Measurements from ENCODE around the gene CES2.

CES2 gene

DNA sequence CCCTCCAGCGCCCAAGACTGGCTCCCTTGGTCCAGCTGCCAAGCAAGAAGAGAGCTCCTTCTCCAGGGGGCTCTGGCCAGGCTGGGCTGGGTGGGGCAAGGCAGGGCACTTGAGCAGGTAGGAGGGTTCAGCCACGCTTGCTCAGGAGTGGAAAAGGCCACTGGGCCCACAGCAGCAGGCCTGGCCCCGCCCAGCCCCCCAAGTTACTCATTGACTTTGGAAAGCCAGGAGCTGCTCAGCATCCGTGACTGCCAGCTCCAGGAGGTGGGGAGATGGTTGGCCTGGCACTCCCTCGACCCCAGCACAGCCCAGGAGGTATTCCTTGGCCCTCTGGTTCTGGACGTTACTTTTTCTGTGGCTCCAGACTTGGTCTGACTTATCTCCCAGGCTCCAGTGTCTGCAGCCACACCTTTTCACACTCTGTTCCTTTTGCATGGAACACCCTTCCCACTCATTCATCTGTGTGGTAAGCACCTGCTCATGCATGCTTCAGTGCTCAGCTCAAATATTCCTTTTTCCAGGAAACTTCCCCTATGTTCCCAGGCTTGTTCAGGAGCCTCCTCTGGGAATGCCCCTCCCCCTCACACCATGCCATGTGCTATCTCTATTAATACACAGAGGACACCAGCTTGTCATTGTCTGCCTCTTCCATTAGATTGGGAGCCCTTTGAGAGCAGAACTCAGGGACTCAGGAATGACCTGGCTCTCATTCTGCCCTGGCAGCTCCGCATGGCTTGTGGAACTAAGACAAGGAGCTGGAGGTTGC is 16.3 kb upstream of the CES2 start, which contains the start of gene CDH16:
Gene CDH16 (minus strand): TSS at position 83 of the 766 bp plus-strand sequence. CDS start 820 bp downstream, outside the sequence.
- no peak for DNase-seq (ENCODE audit: low read depth in 2 of 2)

DNA sequence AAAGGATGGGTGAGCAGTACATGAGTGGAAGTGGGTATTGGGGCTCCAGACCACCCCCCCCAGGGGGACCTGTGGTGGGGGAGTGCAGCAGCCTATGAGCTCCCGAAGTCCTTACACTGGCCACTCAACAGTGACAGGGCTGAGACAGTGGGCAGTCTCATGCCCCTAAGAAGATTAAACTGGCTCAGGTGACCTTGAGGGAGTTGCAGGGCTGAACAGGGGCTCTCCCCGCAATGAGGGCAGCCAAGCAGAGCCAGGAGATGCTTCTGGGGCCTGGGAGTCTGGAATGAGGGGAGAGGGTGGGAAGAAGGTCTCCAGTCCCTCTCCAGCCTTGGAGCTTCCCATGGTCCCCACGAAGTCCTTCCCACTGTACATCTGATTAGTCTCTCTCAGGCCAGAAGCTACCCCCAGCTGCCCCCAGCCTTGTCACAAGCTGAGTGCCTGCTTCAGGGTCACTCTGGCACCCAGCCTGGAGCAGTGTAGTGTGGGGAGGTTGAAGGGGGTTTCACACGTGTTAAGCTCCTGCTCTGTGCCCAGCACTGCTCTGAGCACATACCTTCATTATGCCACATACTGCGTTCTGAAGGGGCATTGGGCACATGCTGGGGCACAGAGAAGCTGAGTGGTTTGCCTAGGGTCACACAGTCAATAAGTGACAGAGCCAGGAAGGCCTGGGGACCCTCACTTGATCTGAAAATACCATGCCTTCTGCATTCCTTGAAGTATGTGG is 15.6 kb upstream of the CES2 start:
- DNase-seq (ENCODE audit: low read depth in 2 of 2): no peak

DNA sequence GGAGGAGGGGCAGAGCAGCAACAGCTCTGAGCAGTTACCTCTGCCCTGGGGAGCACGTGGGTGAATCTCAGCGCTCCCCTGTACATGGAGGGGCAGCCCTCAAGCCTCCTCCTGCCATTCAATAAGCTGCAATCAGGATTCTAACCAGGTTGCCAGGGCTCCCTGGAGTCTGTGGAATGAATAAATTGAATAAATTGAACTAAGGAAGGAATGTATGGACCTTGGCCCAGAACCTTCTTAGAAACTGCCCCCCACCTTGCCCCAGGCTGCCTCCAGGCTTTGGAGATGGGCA is 15.1 kb upstream of the CES2 start:
- DNase-seq (ENCODE audit: low read depth in 2 of 2): no peak

DNA sequence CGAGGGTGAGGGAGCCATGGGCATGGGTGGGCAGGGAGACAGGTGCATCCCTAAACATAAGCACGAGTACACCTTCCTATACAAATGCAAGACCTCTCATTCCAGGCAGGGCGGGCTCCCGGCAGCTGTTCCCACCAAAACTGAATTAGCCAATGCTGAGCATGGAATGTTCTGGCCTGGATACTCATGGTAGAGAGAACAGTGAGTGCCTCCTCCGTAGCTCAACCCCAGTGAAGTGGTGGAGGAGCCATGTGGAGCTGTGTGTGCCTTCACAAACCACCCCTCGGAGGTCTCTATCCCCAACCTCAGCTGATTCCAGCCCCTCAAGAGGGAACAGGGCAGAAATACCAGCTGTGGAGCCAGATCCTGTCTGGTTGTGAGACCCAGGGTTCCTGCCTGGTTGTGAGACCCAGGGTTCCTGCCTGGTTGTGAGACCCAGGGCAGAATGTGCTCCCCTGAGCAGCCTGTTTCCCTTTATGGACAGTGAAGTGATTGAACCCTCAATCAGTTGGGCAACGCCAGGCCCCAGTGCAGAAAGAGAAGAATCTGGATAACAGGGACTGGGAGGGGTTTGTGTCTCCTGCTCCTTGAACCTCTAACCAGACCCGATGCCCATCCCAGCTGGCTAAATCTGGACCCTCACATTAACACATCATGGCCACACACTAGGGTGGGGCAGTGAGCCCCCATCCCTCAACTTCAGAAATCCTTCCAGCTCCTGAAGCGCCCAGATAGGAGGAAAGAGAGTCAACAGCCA is 14.2 kb upstream of the CES2 start:
- DNase-seq (ENCODE audit: low read depth in 2 of 2): no peak

DNA sequence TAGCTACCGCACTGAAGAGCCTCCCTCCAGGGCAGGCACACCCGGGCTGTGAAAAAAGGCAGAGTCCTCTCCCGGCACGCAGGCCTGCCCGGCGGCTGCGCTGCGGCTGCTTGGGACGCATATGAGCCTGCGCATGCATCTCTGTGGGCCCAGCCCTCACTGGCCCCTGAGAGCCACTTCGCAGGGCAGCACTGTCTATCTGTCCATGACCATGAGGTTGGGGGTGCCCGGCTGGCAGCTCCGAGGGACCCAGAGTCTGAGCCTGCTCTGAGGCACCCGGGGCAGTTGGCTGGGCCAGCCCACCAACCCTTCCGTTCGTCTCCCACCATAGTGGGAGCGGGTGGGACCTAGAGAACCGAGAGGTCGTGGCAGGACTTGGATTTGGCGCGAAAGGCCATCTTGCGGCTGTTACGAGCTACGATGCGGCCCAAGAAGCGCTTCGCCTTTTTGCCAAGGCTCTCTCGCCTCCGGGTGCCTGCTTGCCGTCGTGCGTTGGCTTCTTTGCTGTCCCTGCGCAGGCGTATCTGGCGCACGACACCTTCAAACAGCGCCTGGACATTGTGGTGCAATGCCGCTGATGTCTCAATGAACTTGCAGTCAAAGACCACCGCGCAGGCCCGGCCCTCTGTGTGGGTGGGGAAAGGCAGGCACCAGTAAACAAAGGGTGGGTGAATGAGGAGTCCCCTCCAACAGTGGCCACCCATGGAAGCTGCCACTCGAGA is 13.4 kb upstream of the CES2 start:
- DNase-seq (ENCODE audit: low read depth in 2 of 2): no peak

DNA sequence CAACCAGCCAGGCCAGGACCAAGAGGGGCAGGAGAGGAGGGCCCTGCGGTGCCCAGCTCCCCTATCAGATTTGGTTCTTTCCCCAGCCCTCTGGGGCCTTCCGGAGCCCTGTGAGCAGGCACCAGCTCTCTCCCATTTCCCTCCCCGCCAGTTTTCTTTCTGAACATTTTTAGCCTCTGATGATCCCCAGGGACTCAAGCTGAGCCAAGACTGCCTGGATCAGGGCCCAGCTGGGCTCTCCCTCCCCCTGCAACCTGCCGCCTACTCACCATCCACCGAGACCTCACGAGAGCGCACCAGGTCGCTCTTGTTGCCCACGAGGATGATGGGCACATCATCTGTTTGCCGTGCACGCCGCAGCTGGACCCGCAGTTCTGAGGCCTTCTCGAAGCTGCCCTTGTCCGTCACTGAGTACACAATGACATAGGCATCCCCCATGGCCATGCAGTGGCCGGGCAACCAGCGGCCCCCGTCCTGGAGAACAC is 12.0 kb upstream of the CES2 start:
- no peak for DNase-seq (ENCODE audit: low read depth in 2 of 2)

DNA sequence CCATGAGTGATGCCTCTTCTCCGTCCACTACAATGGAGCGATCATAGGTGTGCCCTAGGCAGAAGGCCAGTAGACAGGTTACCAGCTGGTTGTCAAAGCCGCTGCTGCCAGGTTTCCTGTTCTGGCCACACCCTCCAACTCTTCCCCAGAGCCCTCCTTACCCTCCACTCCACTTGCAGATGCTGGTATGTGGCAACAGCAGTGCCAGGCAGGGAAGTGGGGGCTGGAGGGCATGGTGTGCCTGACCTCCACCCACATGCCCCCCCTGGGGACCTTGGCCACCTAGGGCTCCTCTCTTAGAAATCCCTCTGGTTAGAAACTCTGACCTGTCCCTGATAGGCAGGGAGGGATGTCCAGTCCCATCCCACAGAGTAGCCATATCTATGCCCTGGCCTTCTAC is 11.4 kb upstream of the CES2 start:
- no peak for DNase-seq (ENCODE audit: low read depth in 2 of 2)

DNA sequence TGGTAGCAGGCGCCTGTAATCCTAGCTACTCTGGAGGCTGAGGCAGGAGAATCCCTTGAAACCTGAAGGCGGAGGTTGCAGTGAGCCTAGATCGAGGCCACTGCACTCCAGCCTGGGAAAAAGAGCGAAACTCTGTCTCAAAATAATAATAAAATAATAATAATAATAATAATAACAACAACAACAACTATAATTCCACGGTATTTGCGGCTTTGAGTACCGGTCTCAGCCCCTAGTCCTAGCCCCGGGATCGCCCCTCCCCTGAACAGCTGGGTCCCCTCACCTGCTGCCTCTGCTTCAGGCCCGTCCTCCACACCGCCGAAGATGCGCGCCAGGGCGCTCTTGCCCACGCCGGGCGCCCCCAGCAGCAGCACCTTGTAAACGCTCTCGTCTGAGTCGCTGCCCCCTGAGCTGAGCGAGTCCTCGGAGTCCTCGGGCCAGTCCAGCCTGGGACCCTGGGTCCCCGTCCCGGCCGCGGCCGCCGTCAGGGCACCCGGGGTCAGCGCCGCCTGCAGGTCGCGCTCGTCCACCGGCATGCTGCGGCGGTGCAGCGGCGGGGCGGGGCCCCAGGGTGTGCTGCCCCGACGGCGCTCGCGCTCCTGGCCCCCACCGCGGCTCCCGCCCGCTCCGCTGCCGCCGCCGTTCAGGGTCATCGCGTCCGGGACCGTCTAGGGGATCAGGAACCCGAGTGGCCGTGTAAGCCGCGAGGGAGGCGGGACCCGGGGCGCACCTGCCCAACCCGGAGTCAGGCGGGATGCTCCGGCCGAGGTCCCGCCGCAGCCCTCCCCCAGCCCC is 10.6 kb upstream of the CES2 start:
- DNase-seq (ENCODE audit: low read depth in 2 of 2): peak; percentile 29 to 38

DNA sequence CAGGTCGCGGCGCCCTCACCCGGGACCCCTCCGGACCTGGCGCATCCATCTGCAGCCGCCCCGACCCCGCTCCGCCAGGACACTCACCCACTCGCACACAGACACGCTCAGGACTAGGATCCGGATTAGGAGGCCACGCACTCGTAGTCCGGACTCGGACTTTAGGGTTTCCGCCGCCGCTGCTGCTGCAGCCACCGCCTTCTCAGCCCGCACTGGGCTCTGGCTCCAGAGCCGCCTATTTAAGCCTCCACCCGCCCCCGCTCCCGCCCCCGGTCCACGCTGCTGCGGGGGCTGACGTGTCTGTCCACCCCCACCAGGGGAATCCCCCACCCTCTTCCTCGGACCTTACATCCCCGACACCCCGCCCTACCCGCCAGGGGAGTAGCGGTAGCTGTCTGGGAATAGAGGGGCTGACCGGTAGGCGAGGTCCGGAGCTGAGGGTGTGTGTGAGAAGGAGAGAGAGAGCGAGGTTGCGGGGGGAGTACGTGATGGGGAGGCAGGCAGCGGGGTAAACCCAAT is 9.9 kb upstream of the CES2 start, which contains the start of gene RRAD:
Gene RRAD (minus strand): TSS at position 214 of the 519 bp plus-strand sequence. CDS start 356 bp downstream, outside the sequence.
- DNase-seq (ENCODE audit: low read depth in 2 of 2): no peak

DNA sequence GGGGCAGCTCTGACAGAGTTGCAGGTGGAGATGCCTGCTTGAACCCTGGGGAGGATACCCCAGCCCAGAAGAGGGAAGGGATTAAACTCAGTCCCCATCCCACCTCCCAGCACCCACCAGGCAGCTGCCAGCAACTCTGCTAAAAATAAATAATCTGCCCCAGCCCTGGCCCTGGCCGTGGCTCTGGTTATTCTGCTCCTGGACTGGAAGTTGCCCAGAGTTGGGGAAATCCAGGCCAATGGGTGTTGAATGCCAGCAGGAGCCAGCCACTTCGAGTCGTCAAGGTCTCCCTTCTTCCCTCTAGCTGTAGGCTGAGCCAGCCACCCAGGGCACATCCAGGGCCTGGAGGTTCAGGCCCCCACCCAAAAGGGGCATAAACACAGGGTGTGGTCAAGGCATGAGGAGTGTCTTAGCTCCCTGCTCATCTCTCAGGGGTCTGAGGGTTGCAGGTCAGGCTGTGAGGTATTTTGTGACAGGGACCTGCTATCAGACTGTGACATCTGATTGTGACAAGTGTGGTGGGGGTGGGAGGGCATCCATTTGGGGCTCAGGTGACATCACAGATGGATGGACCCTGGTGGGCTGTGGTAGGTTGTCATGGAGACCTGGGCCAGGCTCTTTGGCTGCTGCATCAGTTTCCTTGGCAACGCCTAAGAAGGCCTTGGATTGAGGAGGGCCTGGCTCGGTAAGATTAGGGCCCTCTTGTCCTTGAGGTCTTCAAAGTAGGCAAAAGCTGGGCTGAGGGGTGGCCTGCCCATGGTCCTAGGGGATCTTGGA is 9.0 kb upstream of the CES2 start:
- no peak for DNase-seq (ENCODE audit: low read depth in 2 of 2)

DNA sequence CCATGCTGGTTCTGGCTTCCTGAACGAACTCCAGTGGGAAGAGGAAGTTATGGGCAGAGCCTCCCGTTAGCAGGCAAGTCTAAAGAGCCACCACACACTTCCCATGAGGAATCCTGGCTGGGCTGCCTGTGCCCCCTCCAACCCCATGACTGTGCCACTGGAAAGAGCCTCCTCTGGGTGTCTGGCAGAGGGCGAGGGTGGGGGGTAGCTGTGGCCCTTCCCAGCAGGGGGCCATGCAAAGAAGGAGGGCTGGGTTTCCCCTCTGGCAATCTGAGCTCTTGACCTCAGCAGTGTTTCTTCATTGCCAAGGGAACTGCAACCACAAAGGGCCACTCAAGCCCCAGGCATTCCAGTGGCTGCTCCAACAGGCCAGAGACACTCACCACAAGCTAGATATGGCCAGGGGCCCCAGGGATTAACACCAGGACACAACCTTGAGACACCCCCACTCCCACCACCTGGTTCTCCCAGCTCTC is 8.3 kb upstream of the CES2 start:
- no peak for DNase-seq (ENCODE audit: low read depth in 2 of 2)

DNA sequence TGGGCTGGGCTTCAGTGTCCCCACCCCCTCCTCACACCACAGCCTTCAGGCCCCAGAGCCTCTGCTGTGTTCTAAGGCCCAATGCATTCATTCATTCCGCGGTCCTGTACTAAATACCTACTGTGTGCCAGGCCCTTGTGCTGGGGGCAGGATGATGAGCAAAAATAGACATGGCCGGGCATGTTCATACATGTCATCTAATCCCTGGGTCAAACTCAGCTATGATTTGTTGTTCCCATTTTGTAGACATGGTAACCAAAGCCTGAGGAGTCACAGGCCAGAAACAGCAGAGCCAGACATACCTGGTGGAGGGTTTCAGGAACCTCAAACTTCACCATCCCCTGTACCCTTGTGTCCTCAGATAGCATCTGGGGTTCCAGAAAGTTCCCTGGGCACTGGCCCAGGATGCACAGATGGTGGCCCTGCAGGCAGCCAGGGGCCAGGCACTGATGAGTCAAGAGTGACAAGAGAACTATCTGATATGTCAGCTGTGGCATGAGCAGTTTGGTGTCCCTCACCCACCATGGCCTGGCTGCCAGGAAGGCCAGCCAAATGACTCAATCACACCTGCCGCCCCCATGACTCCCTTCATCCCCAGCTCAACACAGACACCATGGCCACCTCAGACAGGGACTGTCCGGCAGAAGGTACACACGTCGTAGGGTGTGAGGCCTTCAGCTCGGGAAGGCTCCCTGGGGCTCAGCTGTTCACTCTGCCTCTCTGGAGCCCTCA is 7.2 kb upstream of the CES2 start:
- DNase-seq (ENCODE audit: low read depth in 2 of 2): no peak

DNA sequence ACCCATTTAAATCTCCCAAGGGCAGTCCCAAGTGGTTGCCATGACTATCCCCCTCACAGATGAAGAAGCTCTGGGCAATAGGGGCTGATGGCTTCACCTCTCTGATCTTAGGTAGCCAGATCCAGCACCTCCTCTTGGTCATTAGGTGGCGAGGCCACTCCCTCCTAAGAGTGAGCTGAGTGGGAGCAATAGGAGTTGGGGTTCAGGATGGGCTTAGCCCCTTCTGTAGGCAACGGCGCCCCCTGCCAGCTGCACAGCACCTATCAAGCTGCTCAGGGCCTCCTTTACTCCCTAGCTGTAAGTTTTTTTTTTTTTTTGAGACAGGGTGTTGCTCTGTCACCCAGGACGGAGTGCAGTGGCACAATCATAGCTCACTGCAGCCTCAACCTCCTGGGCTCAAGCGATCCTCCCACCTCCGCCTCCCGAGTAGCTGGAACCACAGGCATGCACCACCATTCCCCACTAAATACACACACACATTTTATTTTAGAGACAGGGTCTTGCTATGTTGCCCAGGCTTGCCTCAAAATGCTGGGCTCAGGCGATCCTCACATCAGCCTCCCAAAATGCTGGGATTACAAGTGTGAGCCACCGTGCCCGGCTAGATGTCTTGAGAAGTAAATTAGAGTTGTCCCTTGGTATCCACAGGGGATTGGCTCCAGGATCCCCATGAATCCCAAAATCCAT is 6.5 kb upstream of the CES2 start:
- peak; percentile 41 to 49 for DNase-seq (ENCODE audit: low read depth in 2 of 2)

DNA sequence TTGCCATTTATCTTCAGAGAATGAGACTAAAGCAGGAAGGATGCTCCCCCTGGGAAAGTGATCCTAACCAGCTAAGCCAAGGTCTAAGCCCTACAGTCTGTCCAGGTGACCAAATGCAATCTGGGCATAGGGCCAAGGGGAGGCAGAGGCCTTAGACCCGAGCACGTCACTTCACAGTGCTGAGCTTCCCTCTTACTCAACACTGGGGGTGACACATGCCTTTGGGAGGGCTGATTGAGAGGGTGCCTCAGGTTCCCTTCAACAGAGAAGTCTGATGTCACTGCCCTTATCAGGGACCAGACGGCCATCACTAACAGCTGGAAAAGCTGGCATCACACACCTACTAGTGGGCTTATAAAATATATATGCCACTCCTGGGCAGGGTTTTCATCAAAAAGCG is 5.1 kb upstream of the CES2 start:
- DNase-seq (ENCODE audit: low read depth in 2 of 2): no peak

DNA sequence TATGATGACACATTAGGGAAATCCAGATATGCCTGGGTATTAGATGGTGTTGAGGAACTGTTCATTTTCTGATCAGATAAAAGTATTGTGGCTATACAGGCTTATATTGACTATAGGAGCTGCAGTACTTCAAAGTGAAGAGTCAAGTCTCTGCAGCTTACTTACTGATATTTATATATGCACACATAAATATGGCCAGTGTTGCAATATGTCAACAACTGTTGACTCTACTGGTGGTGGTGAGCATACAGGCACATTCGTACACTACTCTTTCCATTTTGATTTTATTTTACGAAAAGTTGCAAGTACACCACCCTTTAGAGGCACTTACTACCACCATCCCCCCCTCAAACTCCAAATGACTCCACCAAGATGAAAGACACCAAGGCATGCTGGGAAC is 3.7 kb upstream of the CES2 start:
- DNase-seq (ENCODE audit: low read depth in 2 of 2): no peak

DNA sequence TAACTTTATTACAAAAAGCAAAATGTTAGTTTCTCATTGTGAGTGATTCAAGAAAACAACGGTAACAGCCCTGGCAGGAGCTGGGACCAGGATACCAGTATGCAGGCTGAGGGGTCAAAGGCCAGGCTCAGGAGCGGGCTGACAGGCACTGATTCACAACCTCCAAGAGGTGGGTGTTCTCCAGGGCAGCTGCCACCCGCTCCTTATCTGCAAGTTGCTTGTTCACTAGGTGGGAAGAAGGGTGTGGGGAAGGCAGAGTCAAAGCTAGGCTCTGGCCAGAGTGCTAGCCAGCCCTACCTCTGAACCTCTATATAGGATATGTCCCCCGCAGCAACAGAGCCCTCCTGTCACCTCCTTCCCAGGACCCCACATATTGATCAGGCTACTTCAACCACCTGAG is 3.2 kb upstream of the CES2 start:
- no peak for DNase-seq (ENCODE audit: low read depth in 2 of 2)

DNA sequence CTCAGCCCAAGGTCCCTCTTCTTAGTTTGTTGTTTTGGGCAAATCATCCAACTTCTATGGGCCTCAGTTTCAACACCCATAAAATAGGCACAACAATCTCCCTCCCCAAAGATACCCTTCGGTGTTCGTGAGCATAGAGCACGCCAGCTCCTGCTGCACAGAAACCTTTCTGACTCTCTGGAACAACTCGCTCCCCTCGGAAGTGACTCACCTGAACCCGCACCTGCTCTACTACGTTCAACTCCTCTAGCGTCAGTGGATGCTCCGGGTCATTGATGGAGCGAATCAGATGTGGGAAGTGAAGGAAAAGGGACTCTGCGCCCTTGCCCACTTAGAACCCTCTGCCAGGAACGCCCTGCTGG is 1.6 kb upstream of the CES2 start:
- peak; percentile 27 to 33 for DNase-seq (ENCODE audit: low read depth in 2 of 2)

DNA sequence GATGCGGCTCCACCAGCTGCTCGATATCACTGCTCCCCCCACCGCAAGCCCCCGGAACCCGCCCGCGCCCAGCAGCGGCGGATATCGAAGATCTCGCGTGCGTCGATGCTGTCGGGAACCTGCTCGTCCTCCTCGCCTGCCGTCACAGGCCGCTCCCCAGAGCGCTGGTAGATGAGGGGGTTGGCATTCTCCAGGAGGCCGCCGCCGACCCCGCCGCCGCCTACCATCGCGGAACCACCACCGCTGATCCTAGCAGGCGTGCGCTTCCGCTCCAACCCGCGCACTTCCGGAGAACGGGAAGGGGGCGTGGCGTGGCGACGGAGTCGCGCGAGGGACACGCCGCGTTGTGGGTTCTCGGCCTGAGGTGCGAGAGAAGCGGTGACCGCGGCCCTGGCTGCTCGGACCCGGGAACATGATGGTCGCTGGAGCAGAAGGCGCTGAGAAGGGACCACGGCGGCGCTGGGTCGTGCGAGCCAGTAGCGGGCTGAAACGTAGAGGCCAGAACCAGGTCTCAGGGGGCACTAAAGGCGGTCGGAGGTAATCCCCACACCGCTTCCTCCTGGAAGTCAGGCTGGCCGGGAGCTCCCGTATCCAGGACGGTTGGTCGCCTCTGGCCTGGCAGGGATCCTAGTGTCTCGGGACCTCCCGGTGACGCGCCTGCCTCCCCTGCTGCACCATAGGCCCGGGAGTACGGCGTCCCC is 1.0 kb upstream of the CES2 start, which contains the start of gene CIAO2B:
Gene CIAO2B (minus strand): TSS at position 265 of the 701 bp plus-strand sequence. CDS start 38 bp downstream, at position 227.
- DNase-seq (ENCODE audit: low read depth in 2 of 2): peak; percentile 86 to 87
